HG02938 (cell line): Measurements from ENCODE around the gene SENP5.
A peak's percentile ranks its signal among the peaks of the same experiment; 100 is the strongest.
"Not testable (repeated sequence)": the region's sequence is repeated elsewhere in the genome, so short reads cannot be mapped to it uniquely, and the experiment has no call there.

Experiments
- ATAC-seq: cut with Tn5 transposase; IDR thresholded peaks from one replicate; pipeline ENCODE4 v1.9.1; 2021; ENCODE audit warnings: mild to moderate bottlenecking, moderate library complexity; ENCODE audit not compliant: unreplicated experiment

SENP5 gene

GRCh38 chr3:196867507-196868296 lies at the start of gene SENP5:
TSS of gene SENP5 (plus strand) at chr3:196867920. CDS start at chr3:196885182, 17,262 bp downstream.
- peak; percentile 72 for ATAC-seq

- ATAC-seq, result no peak
Measured at GRCh38 chr3:196821806-196822355, 45.8 kb upstream of the SENP5 start.

- not testable (repeated sequence) for ATAC-seq
Measured at GRCh38 chr3:196829651-196830050, 38.1 kb upstream of the SENP5 start.

- no peak for ATAC-seq
Measured at GRCh38 chr3:196835086-196835485, 32.6 kb upstream of the SENP5 start.

GRCh38 chr3:196836626-196837025 lies 31.1 kb upstream of the SENP5 start:
- not testable (repeated sequence) for ATAC-seq

GRCh38 chr3:196837819-196838420 lies 29.8 kb upstream of the SENP5 start:
- ATAC-seq, result no peak

GRCh38 chr3:196839351-196839750 lies 28.4 kb upstream of the SENP5 start:
- ATAC-seq, result not testable (repeated sequence)

- ATAC-seq, result no peak
Measured at GRCh38 chr3:196842567-196843434, 24.9 kb upstream of the SENP5 start.

GRCh38 chr3:196843435-196844110 lies 24.1 kb upstream of the SENP5 start:
- ATAC-seq, result no peak

GRCh38 chr3:196844235-196845219 lies 23.2 kb upstream of the SENP5 start:
- ATAC-seq, result not testable (repeated sequence)

- not testable (repeated sequence) for ATAC-seq
Measured at GRCh38 chr3:196848375-196848774, 19.3 kb upstream of the SENP5 start.

- ATAC-seq, result no peak
Measured at GRCh38 chr3:196849180-196849741, 18.5 kb upstream of the SENP5 start.

- ATAC-seq, result not testable (repeated sequence)
Measured at GRCh38 chr3:196863000-196863399, 4.7 kb upstream of the SENP5 start.

GRCh38 chr3:196867155-196867506 lies 589 bp upstream of the SENP5 start:
- ATAC-seq, result no peak

- ATAC-seq, result peak; percentile 31
Measured at GRCh38 chr3:196868297-196868661, 559 bp downstream of the SENP5 start.

GRCh38 chr3:196872316-196872715 lies 4.6 kb downstream of the SENP5 start:
- no peak for ATAC-seq

- ATAC-seq, result not testable (repeated sequence)
Measured at GRCh38 chr3:196874511-196875094, 6.9 kb downstream of the SENP5 start.

- ATAC-seq, result no peak
Measured at GRCh38 chr3:196875258-196875657, 7.5 kb downstream of the SENP5 start.

- ATAC-seq, result no peak
Measured at GRCh38 chr3:196883361-196883760, 15.6 kb downstream of the SENP5 start.
